Measurements from ENCODE around the gene ITM2A.

DNA sequence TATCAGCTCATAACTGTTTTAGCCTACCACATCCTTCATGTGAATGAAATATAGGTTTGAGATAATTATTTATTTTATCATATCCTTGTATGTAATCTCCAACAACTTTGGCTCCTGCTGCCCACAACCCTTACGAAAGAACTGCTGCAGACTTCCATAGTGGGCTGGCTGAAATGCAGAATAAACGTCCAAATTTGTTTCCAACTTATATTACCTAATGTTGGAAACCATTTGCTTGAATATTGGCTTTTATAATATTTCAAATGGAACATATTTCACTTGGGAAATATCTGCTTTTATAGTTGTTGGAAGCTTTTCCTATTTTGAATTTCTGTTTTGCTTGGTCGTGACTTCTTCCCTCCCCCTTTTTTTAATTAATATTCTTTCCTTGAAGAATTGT is 45.0 kb upstream of the ITM2A start:
- TF ChIP-seq, protein P1, sequence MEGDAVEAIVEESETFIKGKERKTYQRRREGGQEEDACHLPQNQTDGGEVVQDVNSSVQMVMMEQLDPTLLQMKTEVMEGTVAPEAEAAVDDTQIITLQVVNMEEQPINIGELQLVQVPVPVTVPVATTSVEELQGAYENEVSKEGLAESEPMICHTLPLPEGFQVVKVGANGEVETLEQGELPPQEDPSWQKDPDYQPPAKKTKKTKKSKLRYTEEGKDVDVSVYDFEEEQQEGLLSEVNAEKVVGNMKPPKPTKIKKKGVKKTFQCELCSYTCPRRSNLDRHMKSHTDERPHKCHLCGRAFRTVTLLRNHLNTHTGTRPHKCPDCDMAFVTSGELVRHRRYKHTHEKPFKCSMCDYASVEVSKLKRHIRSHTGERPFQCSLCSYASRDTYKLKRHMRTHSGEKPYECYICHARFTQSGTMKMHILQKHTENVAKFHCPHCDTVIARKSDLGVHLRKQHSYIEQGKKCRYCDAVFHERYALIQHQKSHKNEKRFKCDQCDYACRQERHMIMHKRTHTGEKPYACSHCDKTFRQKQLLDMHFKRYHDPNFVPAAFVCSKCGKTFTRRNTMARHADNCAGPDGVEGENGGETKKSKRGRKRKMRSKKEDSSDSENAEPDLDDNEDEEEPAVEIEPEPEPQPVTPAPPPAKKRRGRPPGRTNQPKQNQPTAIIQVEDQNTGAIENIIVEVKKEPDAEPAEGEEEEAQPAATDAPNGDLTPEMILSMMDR (IDR thresholded peaks at IDR 0.05) = no peak
- no peak for TF ChIP-seq ZFX (IDR thresholded peaks at IDR 0.05; ENCODE audit: borderline replicate concordance)

All from 22Rv1 (cell line).